ENCODE measurements around the gene TECPR2. TPM values are rescaled to one million over a fixed set of nuclear protein-coding genes. Genes with fewer than 3 reads are reported as not detected.
A peak's percentile ranks its signal among the peaks of the same experiment; 100 is the strongest.

The TECPR2 gene
- total RNA-seq, 1 experiment from 2014 or later = 21.3 TPM

- TF ChIP-seq E2F4 (CRISPR knock-in tag; IDR thresholded peaks at IDR 0.05; ENCODE audit: borderline replicate concordance, low read depth) = no peak
- no peak for TF ChIP-seq RELA (CRISPR knock-in tag; IDR thresholded peaks at IDR 0.05; ENCODE audit: borderline replicate concordance)
- TF ChIP-seq JAZF1 (CRISPR knock-in tag; IDR thresholded peaks at IDR 0.05) = no peak
- TF ChIP-seq HMGXB4 (CRISPR knock-in tag; IDR thresholded peaks at IDR 0.05) = no peak
Observed at GRCh38 chr14:102539544-102540314, 177.0 kb downstream of the TECPR2 start (continued).

- CTCF ChIA-PET = interaction anchor here (3.4 kb wide), 1 partner anchor 15 kb away, joined by 18 read pairs; no protein-coding TSS in a partner anchor
- H3K27me3 Mint-ChIP-seq (ENCODE audit: low read depth) = peaks cover 13% of the 10 kb centered on the region
- no peaks in the 10 kb centered on the region for H3K9me3 Mint-ChIP-seq
- DNase-seq (ENCODE audit: low spot score) (no peak), ATAC-seq (no peak)
- H3K4me3 Mint-ChIP-seq = no peak overlapping the region
- H3K36me3 Mint-ChIP-seq = no peaks in the 10 kb centered on the region
- peaks cover 9% of the 10 kb centered on the region for H3K4me1 Mint-ChIP-seq
- H3K27ac Mint-ChIP-seq = no peak overlapping the region
- POLR2A ChIA-PET = interaction anchor here (0.9 to 1.1 kb wide), 2 partner anchors 30 to 34 kb away, joined by 3 read pairs; partner anchors contain the start of gene ANKRD9
- TF ChIP-seq ZNF423 (CRISPR knock-in tag; IDR thresholded peaks at IDR 0.05) = peak; percentile 20; the same call in 1 of the 2 replicates
- TF ChIP-seq ZNF512 (CRISPR knock-in tag; IDR thresholded peaks at IDR 0.05; ENCODE audit: borderline replicate concordance) = no peak
- no peak for TF ChIP-seq FOXP4 (CRISPR knock-in tag; IDR thresholded peaks at IDR 0.05)
- TF ChIP-seq MXD4 (CRISPR knock-in tag; IDR thresholded peaks at IDR 0.05; ENCODE audit: borderline replicate concordance) = no peak
- no peak for TF ChIP-seq SP1 (CRISPR knock-in tag; conservative IDR thresholded peaks at IDR 0.05)
- peak; percentile 67 for TF ChIP-seq GABPB1 (CRISPR knock-in tag; IDR thresholded peaks at IDR 0.05)
- TF ChIP-seq MAX (CRISPR knock-in tag; IDR thresholded peaks at IDR 0.05) = peak; percentile 72; the same call in 1 of the 2 replicates
- no peak for TF ChIP-seq E2F1 (CRISPR knock-in tag; IDR thresholded peaks at IDR 0.05)
- TF ChIP-seq SMAD4 (CRISPR knock-in tag; IDR thresholded peaks at IDR 0.05) = no peak
- no peak for TF ChIP-seq SMAD3 (CRISPR knock-in tag; IDR thresholded peaks at IDR 0.05; ENCODE audit: borderline replicate concordance)
- TF ChIP-seq CDX4 (CRISPR knock-in tag; IDR thresholded peaks at IDR 0.05; ENCODE audit: borderline replicate concordance) = no peak
- TF ChIP-seq PRDM15 (CRISPR knock-in tag; IDR thresholded peaks at IDR 0.05) = no peak
- TF ChIP-seq USF2 (CRISPR knock-in tag; IDR thresholded peaks at IDR 0.05) = no peak
- TF ChIP-seq ZNF317 (CRISPR knock-in tag; IDR thresholded peaks at IDR 0.05; ENCODE audit: borderline replicate concordance, low read depth) = no peak
- TF ChIP-seq ATF3 (CRISPR knock-in tag; conservative IDR thresholded peaks at IDR 0.05) = no peak
Observed at GRCh38 chr14:102540315-102541028, 177.7 kb downstream of the TECPR2 start.
